WTC11 (cell line): ENCODE data around the gene MAP6. TPM values are rescaled to one million over a fixed set of nuclear protein-coding genes. Genes with fewer than 3 reads are reported as not detected.

Experiments
- ATF2 ChIP-seq: sonication (generic); formaldehyde crosslinking; IDR thresholded peaks from 2 replicates; pipeline ENCODE4 v1.8.1; 2022; ENCODE audit warnings: low read depth, missing genetic modification reagents, borderline replicate concordance
- ATF6 ChIP-seq: sonication (generic); formaldehyde crosslinking; IDR thresholded peaks from 2 replicates; pipeline ENCODE4 v1.8.1; 2023; ENCODE audit warnings: mild to moderate bottlenecking, missing genetic modification reagents
- CBFB ChIP-seq: sonication (generic); formaldehyde crosslinking; IDR thresholded peaks from 2 replicates; pipeline ENCODE4 v1.8.1; 2022; ENCODE audit warnings: mild to moderate bottlenecking, low read depth, missing genetic modification reagents
- CDX4 ChIP-seq: fragments of 250-450 bp; sonication (Bioruptor Pico); IDR thresholded peaks from 2 replicates; pipeline ENCODE4 v1.9.0; 2021; ENCODE audit warnings: moderate library complexity, mild to moderate bottlenecking, inconsistent platforms, borderline replicate concordance
- CREB1 ChIP-seq: sonication (generic); formaldehyde crosslinking; IDR thresholded peaks from 2 replicates; pipeline ENCODE4 v1.8.0; 2023; ENCODE audit warnings: mild to moderate bottlenecking, missing genetic modification reagents
- CREM ChIP-seq: sonication (generic); formaldehyde crosslinking; IDR thresholded peaks from 2 replicates; pipeline ENCODE4 v1.8.1; 2022; ENCODE audit warnings: mild to moderate bottlenecking, missing genetic modification reagents, moderate library complexity
- E2F5 ChIP-seq: sonication (generic); formaldehyde crosslinking; IDR thresholded peaks from 2 replicates; pipeline ENCODE4 v1.8.1; 2022; ENCODE audit warnings: mild to moderate bottlenecking, moderate library complexity, missing genetic modification reagents
- ELF4 ChIP-seq: sonication (generic); formaldehyde crosslinking; IDR thresholded peaks from 2 replicates; pipeline ENCODE4 v1.8.1; 2022; ENCODE audit warnings: low read depth, mild to moderate bottlenecking, moderate library complexity, missing genetic modification reagents
- HMGXB4 ChIP-seq: sonication (generic); formaldehyde crosslinking; IDR thresholded peaks from 2 replicates; pipeline ENCODE4 v1.8.1; 2023; ENCODE audit warnings: mild to moderate bottlenecking, moderate library complexity, missing genetic modification reagents
- IRF1 ChIP-seq: sonication (generic); formaldehyde crosslinking; IDR thresholded peaks from 2 replicates; pipeline ENCODE4 v1.8.0; 2023; ENCODE audit warnings: missing genetic modification reagents
- MAX ChIP-seq: sonication (generic); formaldehyde crosslinking; IDR thresholded peaks from 2 replicates; pipeline ENCODE4 v1.8.0; 2022; ENCODE audit warnings: mild to moderate bottlenecking, missing genetic modification reagents
- MYBL2 ChIP-seq: sonication (generic); formaldehyde crosslinking; IDR thresholded peaks from 2 replicates; pipeline ENCODE4 v1.8.1; 2023; ENCODE audit warnings: mild to moderate bottlenecking, moderate library complexity, missing genetic modification reagents
- PREB ChIP-seq: sonication (generic); formaldehyde crosslinking; IDR thresholded peaks from 2 replicates; pipeline ENCODE4 v1.8.1; 2022; ENCODE audit warnings: mild to moderate bottlenecking, missing genetic modification reagents, moderate library complexity, borderline replicate concordance
- RELA ChIP-seq: sonication (generic); formaldehyde crosslinking; IDR thresholded peaks from 2 replicates; pipeline ENCODE4 v1.8.1; 2022; ENCODE audit warnings: missing genetic modification reagents, mild to moderate bottlenecking, borderline replicate concordance
- STAT6 ChIP-seq: sonication (generic); formaldehyde crosslinking; conservative IDR thresholded peaks from 2 replicates; pipeline ENCODE4 v1.8.1; 2023; ENCODE audit warnings: mild to moderate bottlenecking, low read depth, missing genetic modification reagents, moderate library complexity
- TP53 ChIP-seq: sonication (generic); formaldehyde crosslinking; IDR thresholded peaks from 2 replicates; pipeline ENCODE4 v1.8.1; 2023; ENCODE audit warnings: mild to moderate bottlenecking, missing genetic modification reagents
- ZBTB43 ChIP-seq: sonication (generic); formaldehyde crosslinking; IDR thresholded peaks from 2 replicates; pipeline ENCODE4 v1.8.1; 2023; ENCODE audit warnings: mild to moderate bottlenecking, missing genetic modification reagents
- ZNF532 ChIP-seq: fragments of 250-450 bp; sonication (Bioruptor Pico); IDR thresholded peaks from 2 replicates; pipeline ENCODE4 v1.9.0; 2021; ENCODE audit warnings: mild to moderate bottlenecking, borderline replicate concordance
- ZNF671 ChIP-seq: fragments of 250-450 bp; sonication (Bioruptor Pico); IDR thresholded peaks from 2 replicates; pipeline ENCODE4 v1.8.0; 2021; ENCODE audit warnings: mild to moderate bottlenecking
- total RNA-seq: library from RNA; stranded (reverse); gene quantifications from 3 replicates; pipeline ENCODE4 v1.2.3, GENCODE V29; 2021

MAP6 gene
- total RNA-seq, 1 experiment from 2014 or later = 0.90 TPM

- TF ChIP-seq HMGXB4 (CRISPR knock-in tag) (no peak), ZNF671 (no peak), CDX4 (no peak), CREM (CRISPR knock-in tag) (no peak), IRF1 (no peak), ATF6 (CRISPR knock-in tag) (no peak), RELA (CRISPR knock-in tag) (no peak), ZNF532 (CRISPR knock-in tag) (peak; percentile 89; the same call in 1 of the 2 replicates), CBFB (CRISPR knock-in tag) (no peak), ZBTB43 (no peak), TP53 (CRISPR knock-in tag) (no peak; the same call in 1 of the 2 replicates), MYBL2 (CRISPR knock-in tag) (no peak), STAT6 (CRISPR knock-in tag) (no peak), ELF4 (CRISPR knock-in tag) (no peak), E2F5 (CRISPR knock-in tag) (0 out of 2 replicates have a peak, but pooled peaks have one; percentile 17), CREB1 (CRISPR knock-in tag) (no peak), ATF2 (CRISPR knock-in tag) (no peak), MAX (CRISPR knock-in tag) (peak; percentile 60; the same call in 1 of the 2 replicates), PREB (no peak)
Observed at GRCh38 chr11:75554258-75555022, 114.4 kb downstream of the MAP6 start (continued).
